ENCODE measurements around the gene GLT8D1. TPM values are rescaled to one million over a fixed set of nuclear protein-coding genes. Genes with fewer than 3 reads are reported as not detected.
A peak's percentile ranks its signal among the peaks of the same experiment; 100 is the strongest.

GLT8D1 gene
- total and polyA plus RNA-seq, 2 of the 4 experiments (the other 2 are of a cell fraction), result 87.8 to 124 TPM

- no CpG with 5 or more reads among the region's 6 CpGs for WGBS, 2 experiments (ENCODE audit: extremely low coverage in 2 of 2, insufficient read length in 1 of 2)
- peaks cover 7% of the 10 kb centered on the region for H3K9me1 ChIP-seq (ENCODE audit: insufficient read depth, low read length)
- no peak overlapping the region for H3K4me2 ChIP-seq (ENCODE audit: low read depth, low read length)
- CTCF ChIA-PET, result no interaction called here
- no peak overlapping the region for H3K4me3 ChIP-seq (ENCODE audit: insufficient read depth, low read depth, low read length)
- no peak overlapping the region for H2BK120ac ChIP-seq (ENCODE audit: low read depth, low read length)
- H3K79me1 ChIP-seq (ENCODE audit: low read depth in 1 of 2, low read length in 2 of 2), result peaks cover 8 to 20% of the 10 kb centered on the region in 2 experiments
- no peak overlapping the region for H3K27ac ChIP-seq (ENCODE audit: insufficient read depth, low read length)
- H3K4ac ChIP-seq (ENCODE audit: low read depth, low read length), result no peak overlapping the region
- H2AK5ac ChIP-seq (ENCODE audit: low read depth, low read length), result no peak overlapping the region
- H3K4me1 ChIP-seq (ENCODE audit: control insufficient read depth, insufficient read depth, low read length), result peaks cover 8% of the 10 kb centered on the region; the same call in 1 of the 2 replicates
- POLR2A ChIA-PET (ENCODE audit: unreplicated experiment), result no interaction called here
- H2BK15ac ChIP-seq (ENCODE audit: low read depth, low read length), result no peak overlapping the region
- TF ChIP-seq MXI1 (IDR thresholded peaks at IDR 0.05; ENCODE audit: borderline replicate concordance, low read depth, low read length), result no peak
- no peak overlapping the region for H4K5ac ChIP-seq (ENCODE audit: low read depth, low read length)
- H3K18ac ChIP-seq (ENCODE audit: low read depth, low read length), result no peak overlapping the region
- H3K36me3 ChIP-seq (ENCODE audit: control insufficient read depth, insufficient read depth, low read length), result peaks cover 44% of the 10 kb centered on the region
- in situ Hi-C loops (cut with MboI; ENCODE audit: low sequenced_read_pairs) (no loop called here), intact Hi-C loops (cut with micrococcal nuclease) (no loop called here), dilution Hi-C loops (cut with HindIII; ENCODE audit: low sequenced_read_pairs, unreplicated experiment) (no loop called here)
- H2BK20ac ChIP-seq (ENCODE audit: low read depth, low read length), result no peak overlapping the region
- no peaks in the 10 kb centered on the region for H3K27me3 ChIP-seq (ENCODE audit: control insufficient read depth, insufficient read depth, low read length)
- H2AK9ac ChIP-seq (replicated peaks; ENCODE audit: low read depth, low read length, poor library complexity), result no peak overlapping the region
- no peak overlapping the region for H2BK5ac ChIP-seq (ENCODE audit: low read depth, low read length, poor library complexity, severe bottlenecking)
- no peak for ATAC-seq (ENCODE audit: low read depth)
- no peaks in the 10 kb centered on the region for H3K9me3 ChIP-seq (ENCODE audit: control insufficient read depth, insufficient read depth, low read length)
- H3K9ac ChIP-seq (ENCODE audit: low read depth, low read length), result no peak overlapping the region
- H3K23ac ChIP-seq (ENCODE audit: low read depth, low read length), result no peak overlapping the region
- no peak overlapping the region for H4K91ac ChIP-seq (ENCODE audit: insufficient read depth, low read depth, low read length)
- no peak overlapping the region for H3K56ac ChIP-seq (ENCODE audit: extremely low read depth, insufficient read depth, low read length)
- no peak overlapping the region for H2AFZ ChIP-seq (replicated peaks; ENCODE audit: low read length, poor library complexity)
- no peaks in the 10 kb centered on the region for H4K20me1 ChIP-seq (ENCODE audit: insufficient read depth, low read length)
- no peak overlapping the region for H4K8ac ChIP-seq (ENCODE audit: low read depth in 2 of 2, low read length in 2 of 2)
- no TSS peak for BruUV-seq (replicated peaks)
- DNase-seq, result no peak
- H3K14ac ChIP-seq (replicated peaks; ENCODE audit: low read depth, low read length), result no peak overlapping the region
These were observed 60.0 kb downstream of the GLT8D1 start for GRCh38 chr3:52645549-52645948.

Small RNA genes lying within 50 kb of the gene (microRNA-seq; reads per million reads assigned to microRNA genes)
- gene AC006254.2 (ENCODE audit: insufficient read depth, insufficient read length) (not detected), gene RF00569 (ENCODE audit: insufficient read depth, insufficient read length) (261 reads per million, percentile 87 among the genes with 10 or more reads in this experiment), gene RF01183 (ENCODE audit: insufficient read depth, insufficient read length) (not detected), gene SNORD19 (ENCODE audit: insufficient read depth, insufficient read length) (not detected), gene SNORD19B (ENCODE audit: insufficient read depth, insufficient read length) (not detected), gene SNORD69 (ENCODE audit: insufficient read depth, insufficient read length) (1,115 reads per million, percentile 94 among the genes with 10 or more reads in this experiment)

Small RNA genes lying within 50 kb of the gene (small RNA-seq; reads per million reads assigned to genes)
- gene AC006254.2 (0 reads per million in 5 experiments), gene RF00569 (391 to 7,063 (median 2,269) reads per million in 5 experiments), gene RF01183 (0 reads per million in 5 experiments), gene SNORD19 (0 to 0.08 (median 0) reads per million in 5 experiments), gene SNORD19B (0 reads per million in 5 experiments), gene SNORD69 (7.2 to 588 (median 25.2) reads per million in 5 experiments)

Other genes with a start within 250 kb of the GLT8D1 start
- not detected in 2 replicates for gene STAB1, start 210.5 kb downstream of the GLT8D1 start, total RNA-seq (2012; rRNA removed)
- gene STAB1, start 210.5 kb downstream of the GLT8D1 start, polyA plus RNA-seq (2012; rRNA removed), result 0.04 TPM in 1 of 2 replicates, not detected in the other
- gene NT5DC2, start 171.9 kb downstream of the GLT8D1 start, total RNA-seq (2012; rRNA removed), result 161 and 173 TPM in 2 replicates
- 200 and 228 TPM in 2 replicates for gene NT5DC2, start 171.9 kb downstream of the GLT8D1 start, polyA plus RNA-seq (2012; rRNA removed)
- 1.1 and 1.4 TPM in 2 replicates for gene UQCC5, start 169.2 kb downstream of the GLT8D1 start, total RNA-seq (2012; rRNA removed)
- 14.4 and 16.9 TPM in 2 replicates for gene UQCC5, start 169.2 kb downstream of the GLT8D1 start, polyA plus RNA-seq (2012; rRNA removed)
- 72.6 and 74.2 TPM in 2 replicates for gene PBRM1, start 19.9 kb downstream of the GLT8D1 start, total RNA-seq (2012; rRNA removed)
- gene PBRM1, start 19.9 kb downstream of the GLT8D1 start, polyA plus RNA-seq (2012; rRNA removed), result 16.5 and 16.6 TPM in 2 replicates
- 66.0 and 117 TPM in 2 replicates for gene GNL3, start 19.8 kb downstream of the GLT8D1 start, total RNA-seq (2012; rRNA removed)
- gene GNL3, start 19.8 kb downstream of the GLT8D1 start, polyA plus RNA-seq (2012; rRNA removed), result 69.7 and 90.4 TPM in 2 replicates
- gene SPCS1, start 315 bp upstream of the GLT8D1 start, total RNA-seq (2012; rRNA removed), result 50.5 and 102 TPM in 2 replicates
- 111 and 124 TPM in 2 replicates for gene SPCS1, start 315 bp upstream of the GLT8D1 start, polyA plus RNA-seq (2012; rRNA removed)
- gene NEK4, start 65.1 kb upstream of the GLT8D1 start, total RNA-seq (2012; rRNA removed), result 16.9 and 24.7 TPM in 2 replicates
- 6.6 and 10.3 TPM in 2 replicates for gene NEK4, start 65.1 kb upstream of the GLT8D1 start, polyA plus RNA-seq (2012; rRNA removed)
- not detected in 2 replicates for gene ITIH1, start 71.8 kb upstream of the GLT8D1 start, total RNA-seq (2012; rRNA removed)
- not detected in 2 replicates for gene ITIH1, start 71.8 kb upstream of the GLT8D1 start, polyA plus RNA-seq (2012; rRNA removed)
- gene ITIH3, start 89.0 kb upstream of the GLT8D1 start, total RNA-seq (2012; rRNA removed), result 0.72 and 1.1 TPM in 2 replicates
- 0.94 and 1.3 TPM in 2 replicates for gene ITIH3, start 89.0 kb upstream of the GLT8D1 start, polyA plus RNA-seq (2012; rRNA removed)
- gene ITIH4, start 124.9 kb upstream of the GLT8D1 start, total RNA-seq (2012; rRNA removed), result 0.28 and 0.36 TPM in 2 replicates
- 0.26 and 0.67 TPM in 2 replicates for gene ITIH4, start 124.9 kb upstream of the GLT8D1 start, polyA plus RNA-seq (2012; rRNA removed)
- gene MUSTN1, start 129.2 kb upstream of the GLT8D1 start, total RNA-seq (2012; rRNA removed), result not detected in 2 replicates
- not detected in 2 replicates for gene MUSTN1, start 129.2 kb upstream of the GLT8D1 start, polyA plus RNA-seq (2012; rRNA removed)
- 7.5 and 10.6 TPM in 2 replicates for gene STIMATE, start 191.8 kb upstream of the GLT8D1 start, total RNA-seq (2012; rRNA removed)
- 17.8 and 19.4 TPM in 2 replicates for gene STIMATE, start 191.8 kb upstream of the GLT8D1 start, polyA plus RNA-seq (2012; rRNA removed)

All from IMR-90 (cell line).